Choroid plexus epithelial cell (primary cell): ENCODE data around the gene NINJ2.

ENCODE experiments used
- DNase-seq: peaks from one replicate; pipeline ENCODE4 v3.0.0-alpha.2; 2010; ENCODE audit warnings: low read depth
- H3K4me3 ChIP-seq: 2 replicates; pipeline ENCODE4 v1.5.1; 2011; ENCODE audit warnings: low read depth, mild to moderate bottlenecking, control low read depth, low read length, moderate library complexity
- CTCF ChIP-seq: conservative IDR thresholded peaks from 2 replicates; pipeline ENCODE4 v1.5.1; 2011; ENCODE audit warnings: low read depth, mild to moderate bottlenecking, control low read depth, inconsistent platforms, low read length, moderate library complexity

Gene NINJ2

DNA sequence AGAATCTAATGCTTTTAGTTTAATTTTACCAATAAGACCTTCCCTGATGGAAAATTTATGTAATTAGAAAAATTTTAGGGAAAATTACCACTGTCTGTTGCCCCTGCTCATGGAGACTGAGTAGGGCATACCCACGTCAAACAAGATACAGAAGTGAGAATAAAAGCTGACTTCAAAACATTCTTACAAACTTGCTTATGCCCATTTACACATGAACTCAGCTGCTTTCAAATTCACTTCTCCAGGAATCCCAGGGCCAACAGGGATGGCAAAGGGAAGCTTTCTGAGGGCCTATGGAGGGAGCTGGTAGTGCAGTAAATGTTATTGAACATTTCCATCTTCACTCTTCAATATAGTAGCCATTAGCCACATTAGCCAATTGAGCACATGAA is 4.8 kb upstream of the NINJ2 start:
- no peak for TF ChIP-seq CTCF
- no peak for DNase-seq
- H3K4me3 ChIP-seq: no peak overlapping the region

- no peak for DNase-seq
- H3K4me3 ChIP-seq: no peak overlapping the region
- no peak for TF ChIP-seq CTCF
These were observed 3.6 kb upstream of the NINJ2 start for GRCh38 chr12:666766-667308.

GRCh38 chr12:666066-666465 is 2.8 kb upstream of the NINJ2 start:
- no peak overlapping the region for H3K4me3 ChIP-seq
- TF ChIP-seq CTCF: no peak
- no peak for DNase-seq

DNA sequence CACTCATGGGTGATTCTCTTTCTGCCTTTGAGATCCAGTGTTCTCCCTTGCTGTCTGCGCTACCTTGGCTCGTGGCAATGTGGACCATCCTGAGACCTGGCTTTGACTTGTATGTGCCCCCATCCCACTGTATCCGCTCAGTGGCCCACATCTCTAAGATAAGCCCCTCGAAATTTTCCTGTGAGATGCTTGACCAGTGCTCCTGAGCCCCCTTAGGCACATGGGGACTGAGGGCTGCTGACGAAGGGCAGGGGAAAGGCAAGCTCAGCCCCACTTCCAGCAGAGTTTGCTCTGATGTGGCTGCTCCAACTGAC is 1.5 kb upstream of the NINJ2 start:
- no peak overlapping the region for H3K4me3 ChIP-seq
- TF ChIP-seq CTCF: no peak
- no peak for DNase-seq

- TF ChIP-seq CTCF: no peak
- no peak overlapping the region for H3K4me3 ChIP-seq
- DNase-seq: no peak
These were observed 982 bp upstream of the NINJ2 start for GRCh38 chr12:664075-664778.

- TF ChIP-seq CTCF: no peak
- peak; percentile 39 for DNase-seq
- H3K4me3 ChIP-seq: peak overlapping the region; percentile 44
These were observed 516 bp downstream of the NINJ2 start for GRCh38 chr12:662566-663292.
